Testis (tissue), 2 donors: ENCODE measurements around the gene OR6K3.

Source experiments
- POLR2A ChIP-seq: fragments of 450-650 bp; IDR thresholded peaks from one replicate; pipeline ENCODE4 v1.6.1; 2017; ENCODE audit warnings: antibody characterized with exemption, mild to moderate bottlenecking, moderate library complexity
- TF ChIP-seq, protein P1 (sequence below), 3 experiments: fragments of 450-650 bp in 2 of 3; fragments of 200-600 bp in 1 of 3; sonication (generic) in 1 of 3; IDR thresholded peaks; one replicate each; pipeline ENCODE4 v1.5.1; 2016 to 2019; ENCODE audit warnings: antibody characterized with exemption in 3 of 3, mild to moderate bottlenecking in 2 of 3, moderate library complexity in 1 of 3

DNA sequence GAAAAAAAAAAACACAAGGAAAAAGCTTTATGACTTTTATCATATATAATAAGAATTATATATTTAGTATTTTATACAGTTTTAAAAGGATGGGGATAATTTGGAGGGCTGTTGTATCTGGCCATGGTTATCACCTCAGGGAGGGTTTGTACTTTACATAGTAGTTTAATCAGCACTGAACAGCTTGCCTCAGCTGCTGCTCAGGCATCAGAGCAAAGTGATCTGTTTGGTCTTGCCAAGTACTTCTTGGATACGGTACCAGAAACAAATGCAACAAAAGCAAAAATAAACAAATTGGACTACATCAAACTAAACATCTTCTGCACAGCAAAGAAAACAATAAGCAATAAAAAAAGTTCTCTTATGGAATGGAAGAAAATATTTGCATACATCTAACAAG is 31.4 kb downstream of the OR6K3 start:
- TF ChIP-seq, protein P1, sequence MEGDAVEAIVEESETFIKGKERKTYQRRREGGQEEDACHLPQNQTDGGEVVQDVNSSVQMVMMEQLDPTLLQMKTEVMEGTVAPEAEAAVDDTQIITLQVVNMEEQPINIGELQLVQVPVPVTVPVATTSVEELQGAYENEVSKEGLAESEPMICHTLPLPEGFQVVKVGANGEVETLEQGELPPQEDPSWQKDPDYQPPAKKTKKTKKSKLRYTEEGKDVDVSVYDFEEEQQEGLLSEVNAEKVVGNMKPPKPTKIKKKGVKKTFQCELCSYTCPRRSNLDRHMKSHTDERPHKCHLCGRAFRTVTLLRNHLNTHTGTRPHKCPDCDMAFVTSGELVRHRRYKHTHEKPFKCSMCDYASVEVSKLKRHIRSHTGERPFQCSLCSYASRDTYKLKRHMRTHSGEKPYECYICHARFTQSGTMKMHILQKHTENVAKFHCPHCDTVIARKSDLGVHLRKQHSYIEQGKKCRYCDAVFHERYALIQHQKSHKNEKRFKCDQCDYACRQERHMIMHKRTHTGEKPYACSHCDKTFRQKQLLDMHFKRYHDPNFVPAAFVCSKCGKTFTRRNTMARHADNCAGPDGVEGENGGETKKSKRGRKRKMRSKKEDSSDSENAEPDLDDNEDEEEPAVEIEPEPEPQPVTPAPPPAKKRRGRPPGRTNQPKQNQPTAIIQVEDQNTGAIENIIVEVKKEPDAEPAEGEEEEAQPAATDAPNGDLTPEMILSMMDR (IDR thresholded peaks at IDR 0.05): no peak
- TF ChIP-seq POLR2A: no peak
